GM19193 (cell line): ENCODE measurements around the gene DEFB110.

ENCODE experiments used
- POLR2A ChIP-seq: IDR thresholded peaks from 4 replicates; pipeline ENCODE4 v1.6.1; 2011; ENCODE audit not compliant: insufficient read depth, insufficient read length; ENCODE audit errors: extremely low read depth

Gene DEFB110

DNA sequence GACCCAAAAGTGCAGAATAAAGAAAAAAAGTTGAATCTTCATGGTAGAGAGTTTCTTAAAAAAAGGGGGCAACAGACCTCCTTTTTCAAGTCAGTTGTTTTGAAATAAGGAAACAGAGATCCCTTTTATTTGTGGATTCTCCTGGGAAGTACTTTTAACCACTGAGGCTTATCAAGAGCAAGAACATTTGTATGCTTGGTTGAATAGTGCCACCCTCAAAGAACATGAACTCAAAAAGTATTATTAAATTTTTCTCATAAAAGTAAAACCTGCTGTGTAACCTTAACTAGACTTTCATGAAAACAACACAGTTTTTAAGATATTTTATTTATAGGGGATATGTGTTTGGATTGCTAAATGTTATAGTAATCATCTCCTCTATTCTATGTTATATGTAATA is at the start of gene DEFB110:
TSS of gene DEFB110 (minus strand) at position 101 of the 400 bp plus-strand sequence. CDS start at position 42, 59 bp downstream.
- TF ChIP-seq POLR2A = no peak

DNA sequence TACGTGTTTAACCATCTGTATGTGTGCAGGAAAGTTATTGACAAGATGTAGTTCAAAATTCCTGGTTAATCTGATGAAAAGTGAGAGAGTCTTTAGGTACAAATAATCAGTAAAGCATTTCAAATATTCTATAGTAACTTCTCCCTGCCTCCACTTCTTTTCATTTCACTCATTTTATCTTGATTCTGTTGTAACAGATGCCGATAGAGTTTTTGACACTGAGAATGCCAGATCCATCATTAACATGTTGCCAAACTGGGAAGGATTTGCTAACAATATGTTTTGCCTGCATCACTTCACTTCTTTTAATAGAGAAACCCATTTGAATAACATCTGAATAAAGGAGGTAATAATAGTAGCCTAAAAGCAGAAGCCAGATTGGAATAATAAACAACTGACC is 48.3 kb upstream of the DEFB110 start:
- TF ChIP-seq POLR2A = no peak

DNA sequence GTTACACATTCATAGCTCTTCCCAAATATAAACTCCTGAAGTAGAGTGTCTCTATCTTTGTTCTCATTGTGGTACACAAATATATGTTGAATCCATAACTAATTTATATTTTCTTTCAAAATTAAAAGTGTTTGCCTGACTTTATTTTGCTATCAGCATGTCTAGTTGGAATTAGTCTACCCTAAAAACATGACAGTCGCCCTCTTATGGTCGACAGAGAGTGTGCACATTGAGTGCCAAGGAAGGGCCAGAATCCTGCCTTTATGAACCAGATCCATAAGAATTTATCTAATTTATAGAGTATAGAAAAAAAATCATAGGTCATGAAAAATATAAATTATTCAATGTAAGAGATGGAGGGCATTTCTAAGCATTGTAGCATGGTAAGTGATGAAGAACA is 40.3 kb upstream of the DEFB110 start:
- no peak for TF ChIP-seq POLR2A

DNA sequence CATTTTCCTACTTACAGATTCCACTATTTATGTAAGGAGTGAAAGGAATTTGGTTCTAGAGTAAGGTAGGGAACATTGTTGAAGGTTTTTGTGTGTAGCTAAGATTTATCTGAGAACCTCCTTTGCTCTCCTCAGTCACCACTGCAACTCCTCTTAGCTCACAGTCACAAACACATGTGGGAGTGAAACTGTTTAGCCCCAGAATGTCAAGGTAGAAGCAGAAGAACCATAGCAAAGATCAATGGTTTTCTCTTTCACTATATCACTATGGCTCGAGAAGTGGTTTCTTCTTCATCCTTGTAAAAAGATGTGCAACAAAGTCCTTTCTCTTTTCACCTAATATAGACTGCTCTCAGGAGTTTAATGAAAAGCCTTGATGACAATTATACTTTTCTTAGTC is 34.4 kb upstream of the DEFB110 start:
- TF ChIP-seq POLR2A = no peak

DNA sequence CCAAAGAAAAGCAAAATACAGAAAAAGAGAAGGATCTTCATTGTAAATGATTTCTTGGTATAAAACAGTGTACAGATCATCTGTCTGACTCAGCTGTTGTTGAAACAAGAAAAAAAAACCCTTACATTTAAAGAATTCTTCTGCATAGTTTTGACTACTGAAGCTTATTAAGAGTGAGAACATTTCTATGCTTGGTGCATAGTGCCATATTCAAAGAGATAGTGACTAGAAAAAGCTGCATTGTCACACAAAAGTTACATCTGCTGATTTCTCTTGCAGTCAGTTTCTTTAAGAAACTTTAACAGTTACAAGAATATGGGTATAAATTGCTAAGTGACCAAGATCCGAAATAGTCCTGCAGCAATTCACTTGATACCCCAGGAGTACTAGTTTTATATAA is 28.0 kb upstream of the DEFB110 start, which contains the start of gene DEFB112:
TSS of gene DEFB112 (minus strand) at position 101 of the 400 bp plus-strand sequence. CDS start at position 41, 60 bp downstream.
- TF ChIP-seq POLR2A = no peak

DNA sequence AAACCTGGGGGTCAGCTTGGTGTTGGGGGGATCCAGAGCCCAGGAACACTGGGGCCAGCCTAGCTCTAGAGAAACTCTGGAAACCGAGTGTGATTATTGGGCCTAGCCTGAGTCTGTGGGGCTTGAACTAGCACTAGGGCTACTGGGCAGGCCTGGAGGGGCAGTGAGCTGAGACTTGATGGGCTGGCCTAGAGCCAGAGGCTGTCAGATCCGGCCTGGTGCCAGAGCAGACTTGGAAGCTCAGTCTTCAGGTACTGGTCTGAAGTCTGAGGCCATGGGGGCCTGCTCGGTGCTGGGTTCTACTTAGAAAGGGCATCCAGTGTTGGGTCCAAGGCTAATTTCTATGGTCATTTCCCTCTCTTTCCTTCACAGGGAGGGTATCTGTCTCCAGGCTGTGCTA is 25.2 kb upstream of the DEFB110 start:
- no peak for TF ChIP-seq POLR2A

- no peak for TF ChIP-seq POLR2A
Observed at GRCh38 chr6:50030777-50031562, 9.2 kb upstream of the DEFB110 start.

- no peak for TF ChIP-seq POLR2A
Observed at GRCh38 chr6:50030350-50030749, 8.6 kb upstream of the DEFB110 start.

DNA sequence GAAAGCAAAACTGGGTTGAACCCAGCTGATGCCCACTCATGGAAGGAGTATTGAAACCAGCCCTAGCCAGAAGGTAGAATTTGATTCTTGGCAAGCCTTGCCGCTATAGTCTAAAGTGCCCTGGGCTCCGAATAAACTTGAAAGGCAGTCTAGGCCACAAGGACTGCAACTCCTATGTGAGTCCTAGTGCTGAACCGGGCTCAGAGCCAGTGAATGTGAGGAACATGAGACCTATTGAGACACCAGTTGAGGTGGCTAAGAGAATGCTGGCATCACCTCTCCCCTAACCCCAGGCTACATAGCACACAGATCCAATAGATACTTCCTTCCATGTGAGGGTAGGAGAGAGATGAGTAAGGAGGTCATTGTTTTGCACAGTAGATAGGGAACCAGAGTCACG is 3.5 kb upstream of the DEFB110 start:
- no peak for TF ChIP-seq POLR2A

- TF ChIP-seq POLR2A = no peak
Observed at GRCh38 chr6:50007819-50008218, 14.0 kb downstream of the DEFB110 start.

- no peak for TF ChIP-seq POLR2A
Observed at GRCh38 chr6:50003139-50003538, 18.7 kb downstream of the DEFB110 start.

DNA sequence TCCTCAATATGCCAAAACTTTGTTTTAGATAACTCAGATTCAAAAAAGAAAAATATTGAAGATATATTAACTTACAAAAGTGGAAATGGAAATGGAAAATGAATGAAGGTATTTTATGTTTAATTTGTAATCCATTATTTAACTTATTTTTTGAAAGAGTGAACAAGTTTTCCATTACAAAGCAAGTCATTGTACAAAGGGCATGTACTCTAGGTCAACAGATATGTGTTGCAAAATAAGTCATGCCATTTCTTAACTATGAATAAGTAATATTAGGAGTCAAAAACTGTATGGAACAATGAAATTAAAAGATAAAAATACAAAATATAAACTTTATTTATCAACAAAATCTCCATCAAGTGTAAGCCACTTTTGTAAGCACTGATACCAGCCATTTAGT is 26.5 kb downstream of the DEFB110 start:
- TF ChIP-seq POLR2A = no peak

DNA sequence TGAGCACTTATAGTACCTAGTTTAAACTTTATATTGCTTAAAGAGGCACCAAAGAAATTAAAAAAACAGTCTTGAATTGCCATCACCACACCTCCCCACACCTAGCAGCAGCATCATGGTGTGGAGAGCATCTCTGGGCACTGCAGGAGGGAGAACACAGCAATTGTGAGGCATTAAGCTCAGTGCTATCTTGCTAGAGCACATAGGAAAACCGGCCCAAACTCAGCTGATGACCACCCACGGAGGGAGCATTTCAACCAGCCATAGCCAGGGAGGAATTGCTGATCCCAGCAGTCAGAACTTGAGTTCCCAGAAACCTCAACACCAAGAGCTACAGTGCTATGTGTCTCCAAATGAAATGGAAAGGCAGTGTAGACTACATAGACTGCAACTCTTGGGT is 32.9 kb downstream of the DEFB110 start:
- TF ChIP-seq POLR2A = no peak

DNA sequence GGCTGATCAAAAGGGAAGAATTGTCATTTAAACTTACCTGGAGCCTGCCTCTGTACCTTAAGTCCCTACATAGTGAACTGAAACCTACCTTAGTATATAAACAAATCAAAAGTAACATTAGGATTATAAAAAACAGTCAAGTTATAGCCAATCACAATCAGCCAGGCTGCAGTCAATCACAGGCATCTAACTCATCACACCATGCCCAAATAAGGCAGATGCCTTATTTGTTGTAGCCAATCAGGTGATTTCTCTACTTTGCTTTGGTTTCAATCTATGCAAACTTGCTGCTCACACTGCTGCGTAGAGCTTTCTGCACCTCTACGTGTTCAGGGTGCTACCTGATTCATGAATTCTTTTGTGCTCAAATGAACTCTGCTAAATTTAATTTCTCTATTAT is 34.0 kb downstream of the DEFB110 start:
- TF ChIP-seq POLR2A = no peak

- no peak for TF ChIP-seq POLR2A
Observed at GRCh38 chr6:49986551-49986950, 35.2 kb downstream of the DEFB110 start.

- no peak for TF ChIP-seq POLR2A
Observed at GRCh38 chr6:49982046-49982445, 39.7 kb downstream of the DEFB110 start.
